H1 (cell line): ENCODE results near the gene OCEL1. TPM values are rescaled to one million over a fixed set of nuclear protein-coding genes. Genes with fewer than 3 reads are reported as not detected.

ENCODE experiments used
- CTCF ChIA-PET: fragments of 300-600 bp; sonication (Branson Sonifier 250); formaldehyde crosslinking; loops from one replicate; lab custom pipeline; 2021; ENCODE audit not compliant: partially characterized antibody; lab: Charles Lee
- POLR2A ChIA-PET: fragments of 300-600 bp; sonication (Branson Sonifier 250); formaldehyde crosslinking; loops from one replicate; lab custom pipeline; 2021; ENCODE audit warnings: inconsistent platforms; ENCODE audit not compliant: partially characterized antibody; lab: Charles Lee
- DNase-seq, 2 experiments: peaks; one replicate each; pipeline versions ENCODE4 v3.0.0 to v3.0.0-alpha.2; 2010 to 2022; ENCODE audit warnings: low spot score in 2 of 2, low read depth in 1 of 2, mixed read lengths in 1 of 2
- FAIRE-seq: peaks from 2 replicates; lab custom pipeline; 2011; peaks lifted over from hg19 to GRCh38; lab: Jason Lieb, UNC
- H2AFZ ChIP-seq: 2 replicates; pipeline ENCODE4 v1.8.1; 2012; ENCODE audit warnings: low read length, inconsistent platforms
- H2AK5ac ChIP-seq: 2 replicates; pipeline ENCODE4 v1.6.1; 2013; ENCODE audit warnings: low read depth, low read length
- H2BK120ac ChIP-seq: replicated peaks from 2 replicates; pipeline ENCODE3; 2013; ENCODE audit warnings: low read depth, low read length, inconsistent platforms
- H2BK12ac ChIP-seq: 2 replicates; pipeline ENCODE4 v1.6.1; 2013; ENCODE audit warnings: low read depth, low read length
- H2BK15ac ChIP-seq: 2 replicates; pipeline ENCODE4 v1.6.1; 2013; ENCODE audit warnings: low read length
- H2BK20ac ChIP-seq: 2 replicates; pipeline ENCODE4 v1.6.1; 2013; ENCODE audit warnings: low read length
- H2BK5ac ChIP-seq: 2 replicates; pipeline ENCODE4 v1.6.1; 2013; ENCODE audit warnings: low read depth, low read length
- H3K14ac ChIP-seq: 2 replicates; pipeline ENCODE4 v1.6.1; 2013; ENCODE audit warnings: inconsistent platforms; ENCODE audit not compliant: insufficient read length
- H3K18ac ChIP-seq: 2 replicates; pipeline ENCODE4 v1.6.1; 2013; ENCODE audit warnings: low read length; ENCODE audit errors: extremely low read depth
- H3K23ac ChIP-seq: 2 replicates; pipeline ENCODE4 v1.6.1; 2013; ENCODE audit warnings: inconsistent platforms; ENCODE audit not compliant: insufficient read length
- H3K23me2 ChIP-seq: 2 replicates; pipeline ENCODE4 v1.6.1; 2013; ENCODE audit warnings: low read depth, low read length
- H3K27ac ChIP-seq: 2 replicates; pipeline ENCODE4 v1.6.1; 2011; ENCODE audit warnings: low read depth, low read length, inconsistent platforms
- H3K27me3 ChIP-seq, 4 experiments: replicated peaks in 1 of 4; 1 replicate in 1 of 4; 2 replicates in 3 of 4; pipeline versions ENCODE4 v1.6.1 to v1.8.1; 2011 to 2013; ENCODE audit warnings: low read length in 3 of 4, mild to moderate bottlenecking in 3 of 4, inconsistent platforms in 2 of 4, mixed read lengths in 2 of 4, moderate library complexity in 1 of 4; ENCODE audit not compliant: control insufficient read depth in 3 of 4, insufficient read depth in 3 of 4; ENCODE audit errors: extremely low read depth in 1 of 4
- H3K36me3 ChIP-seq, 4 experiments: 2 replicates each; pipeline versions ENCODE4 v1.6.1 to v1.8.1; 2011 to 2013; ENCODE audit warnings: mild to moderate bottlenecking in 4 of 4, low read length in 3 of 4, moderate library complexity in 2 of 4, control low read depth in 1 of 4, inconsistent platforms in 1 of 4; ENCODE audit not compliant: insufficient read depth in 4 of 4, control insufficient read depth in 2 of 4
- H3K4ac ChIP-seq: replicated peaks from 2 replicates; pipeline ENCODE3; 2013; ENCODE audit warnings: low read length, low read depth, mixed read lengths, inconsistent platforms; ENCODE audit not compliant: insufficient read length
- H3K4me1 ChIP-seq, 4 experiments: replicated peaks in 1 of 4; 1 replicate in 1 of 4; 2 replicates in 3 of 4; pipeline versions ENCODE4 v1.6.1 to v1.8.1; 2011 to 2013; ENCODE audit warnings: low read length in 3 of 4, inconsistent platforms in 2 of 4, mixed read lengths in 1 of 4; ENCODE audit not compliant: insufficient read depth in 4 of 4, control insufficient read depth in 3 of 4
- H3K4me2 ChIP-seq, 2 experiments: 2 replicates each; pipeline versions ENCODE4 v1.6.1 to v1.8.1; 2011 to 2013; ENCODE audit warnings: low read depth in 2 of 2, low read length in 2 of 2, control low read depth in 1 of 2, inconsistent platforms in 1 of 2, mild to moderate bottlenecking in 1 of 2; ENCODE audit not compliant: insufficient read depth in 1 of 2
- H3K4me3 ChIP-seq, 4 experiments: fragments of 200-600, 300-600 bp in 1 of 4; sonication (generic), shearing (Covaris generic), sonication (Bioruptor Twin) in 1 of 4; 2 replicates each; pipeline versions ENCODE4 v1.5.1 to v1.8.1; 2011 to 2016; ENCODE audit warnings: low read length in 4 of 4, low read depth in 3 of 4, control low read depth in 2 of 4, inconsistent platforms in 2 of 4, mild to moderate bottlenecking in 2 of 4, mixed read lengths in 1 of 4, moderate library complexity in 1 of 4; ENCODE audit not compliant: insufficient read depth in 2 of 4; ENCODE audit errors: extremely low read depth in 1 of 4
- H3K56ac ChIP-seq: replicated peaks from 2 replicates; pipeline ENCODE3; 2013; ENCODE audit warnings: low read depth, mild to moderate bottlenecking, mixed read lengths, low read length, inconsistent platforms; ENCODE audit not compliant: insufficient read length
- H3K79me1 ChIP-seq: 2 replicates; pipeline ENCODE4 v1.6.1; 2013; ENCODE audit warnings: low read depth, low read length, control low read depth
- H3K79me2 ChIP-seq, 2 experiments: 2 replicates each; pipeline versions ENCODE4 v1.6.1 to v1.8.1; 2012 to 2013; ENCODE audit warnings: low read length in 2 of 2, mild to moderate bottlenecking in 2 of 2, inconsistent platforms in 1 of 2; ENCODE audit not compliant: insufficient read depth in 2 of 2, control insufficient read depth in 1 of 2
- H3K9ac ChIP-seq, 4 experiments: replicated peaks in 1 of 4; 1 replicate in 1 of 4; 2 replicates in 3 of 4; pipeline versions ENCODE4 v1.6.1 to v1.8.1; 2011 to 2013; ENCODE audit warnings: low read depth in 3 of 4, low read length in 3 of 4, control low read depth in 2 of 4, mild to moderate bottlenecking in 2 of 4, moderate library complexity in 2 of 4, inconsistent platforms in 1 of 4; ENCODE audit errors: extremely low read depth in 1 of 4
- H3K9me3 ChIP-seq, 2 experiments: 2 replicates each; pipeline versions ENCODE4 v1.6.1 to v1.8.1; 2012 to 2013; ENCODE audit warnings: mild to moderate bottlenecking in 2 of 2, moderate library complexity in 2 of 2, control low read depth in 1 of 2, inconsistent platforms in 1 of 2, low read depth in 1 of 2, low read length in 1 of 2, mixed read lengths in 1 of 2; ENCODE audit not compliant: insufficient read depth in 2 of 2
- H4K20me1 ChIP-seq, 2 experiments: replicated peaks in 1 of 2; 2 replicates each; pipeline versions ENCODE3 to v1.8.1; 2011 to 2013; ENCODE audit warnings: inconsistent platforms in 2 of 2, low read length in 2 of 2, mild to moderate bottlenecking in 1 of 2; ENCODE audit not compliant: insufficient read depth in 2 of 2, control insufficient read depth in 1 of 2
- H4K5ac ChIP-seq: 2 replicates; pipeline ENCODE4 v1.6.1; 2013; ENCODE audit warnings: low read length, low read depth, mixed read lengths, inconsistent platforms; ENCODE audit not compliant: insufficient read length
- H4K8ac ChIP-seq: 2 replicates; pipeline ENCODE4 v1.8.0; 2013; ENCODE audit warnings: mild to moderate bottlenecking, moderate library complexity, low read length, inconsistent platforms; ENCODE audit not compliant: insufficient read depth; ENCODE audit errors: extremely low read depth
- H4K91ac ChIP-seq: replicated peaks from 2 replicates; pipeline ENCODE3; 2013; ENCODE audit warnings: low read length, mixed read lengths, inconsistent platforms; ENCODE audit not compliant: insufficient read length
- CREB1 ChIP-seq: IDR thresholded peaks from 2 replicates; pipeline ENCODE4 v1.6.1; 2012; ENCODE audit warnings: inconsistent platforms
- EP300 ChIP-seq, 2 experiments: IDR thresholded peaks; 1 replicate in 1 of 2; 2 replicates in 1 of 2; pipeline ENCODE4 v1.6.1; 2011 to 2012; ENCODE audit warnings: low read depth in 2 of 2, low read length in 2 of 2, mild to moderate bottlenecking in 2 of 2, borderline replicate concordance in 1 of 2, inconsistent platforms in 1 of 2, moderate library complexity in 1 of 2
- HDAC2 ChIP-seq, 2 experiments: fragments of 300-600 bp in 1 of 2; sonication (generic) in 1 of 2; IDR thresholded peaks; 2 replicates each; pipeline ENCODE4 v1.6.1; 2011 to 2012; ENCODE audit warnings: low read depth in 2 of 2, low read length in 2 of 2, mild to moderate bottlenecking in 2 of 2, moderate library complexity in 2 of 2, borderline replicate concordance in 1 of 2, inconsistent platforms in 1 of 2
- MAFK ChIP-seq: IDR thresholded peaks from 2 replicates; pipeline ENCODE4 v1.6.1; 2012; ENCODE audit warnings: low read depth, mild to moderate bottlenecking, improper control_type of control experiment, low read length
- SUZ12 ChIP-seq: fragments of 200-600 bp; sonication (generic); IDR thresholded peaks from 2 replicates; pipeline ENCODE4 v1.6.1; 2012; ENCODE audit warnings: mild to moderate bottlenecking, inconsistent platforms, low read length, moderate library complexity, mixed read lengths
- TAF7 ChIP-seq: optimal IDR thresholded peaks from 2 replicates; pipeline ENCODE3; 2011; ENCODE audit warnings: low read depth, mild to moderate bottlenecking, inconsistent platforms, low read length, moderate library complexity, borderline replicate concordance
- WGBS, 2 experiments: shearing (Covaris generic) in 1 of 2; methylation state at CpG; one replicate each; pipeline versions ENCODE4 v1.1.6 to v1.1.7; 2013 to 2015; ENCODE audit warnings: low lambda C conversion rate in 2 of 2, mixed read lengths in 2 of 2, inconsistent platforms in 1 of 2, low coverage in 1 of 2, missing lambda C conversion rate in 1 of 2; ENCODE audit not compliant: insufficient replicate concordance in 2 of 2, insufficient coverage in 1 of 2, insufficient read length in 1 of 2; ENCODE audit errors: extremely low coverage in 1 of 2, missing lambda C conversion rate in 1 of 2; 5-methylcytosine and 5-hydroxymethylcytosine counted together
- polyA plus RNA-seq, 7 experiments: library from polyadenylated mRNA; depleted of rRNA in 3 of 7; stranded (reverse) in 5 of 7; unstranded in 2 of 7; fragments of >200 nt in 5 of 7; fragments of 200-250 nt in 2 of 7; gene quantifications; 1 replicate in 5 of 7; 2 replicates in 1 of 7; 4 replicates in 1 of 7; pipeline versions ENCODE4 v1.2.1 to v1.2.3, GENCODE V29; 2011 to 2013; ENCODE audit warnings: missing spikeins in 2 of 7, mixed read lengths in 2 of 7
- total RNA-seq: library from RNA; stranded (reverse); fragmentation: NEBNext Ultra II Directional; extraction: Animal tissue kit (Norgen Biotek cat#: 25700); gene quantifications from 2 replicates; pipeline ENCODE4 v1.2.1, GENCODE V29; 2021

Gene OCEL1
- total and polyA plus RNA-seq, 2 of the 8 experiments (the other 6 are each of a cell fraction or from before 2014, with no cell fraction given) = 13.3 to 32.6 TPM

- Histone ChIP-seq H4K91ac (no peak overlapping the region), H4K20me1 (no peaks in the 10 kb centered on the region), H3K56ac (no peak overlapping the region), H3K9ac (no peak overlapping the region), H3K23me2 (no peaks in the 10 kb centered on the region), H3K4me2 (no peak overlapping the region), H3K27me3 (no peaks in the 10 kb centered on the region), H3K79me1 (no peaks in the 10 kb centered on the region; the same call in 1 of the 2 replicates), H3K4me3 (peak overlapping the region in 1 of 4 experiments; percentile 31; a peak in 1 of 8 replicates), H3K4ac (no peak overlapping the region), H3K4me1 (peaks cover 0 to 8% (median 2%) of the 10 kb centered on the region in 4 experiments; a peak in 5 of 7 replicates), H2AFZ (0 out of 2 replicates have a peak overlapping the region, but pooled peaks have one; percentile 55), H2BK5ac (peak overlapping the region; percentile 18; the same call in 1 of the 2 replicates), H3K27ac (no peak overlapping the region), H2BK20ac (no peak overlapping the region), H3K79me2 (peaks cover 3 to 12% of the 10 kb centered on the region in 2 experiments; a peak in 3 of 4 replicates), H2BK15ac (no peak overlapping the region), H4K8ac (no peak overlapping the region), H4K5ac (no peak overlapping the region), H3K18ac (no peak overlapping the region), H2AK5ac (no peak overlapping the region), H2BK120ac (no peak overlapping the region), H3K36me3 (peaks cover 5 to 12% (median 7%) of the 10 kb centered on the region in 4 experiments; a peak in 5 of 8 replicates), H3K23ac (no peak overlapping the region), H3K14ac (no peak overlapping the region), H2BK12ac (no peak overlapping the region), H3K9me3 (no peaks in the 10 kb centered on the region)
- TF ChIP-seq TAF7 (peak; percentile 20), MAFK (no peak), EP300 (IDR thresholded peaks at IDR 0.05; ENCODE audit: borderline replicate concordance in 1 of 2, low read depth in 2 of 2, low read length in 2 of 2) (no peak), HDAC2 (IDR thresholded peaks at IDR 0.05; ENCODE audit: borderline replicate concordance in 1 of 2, low read depth in 2 of 2, low read length in 2 of 2) (no peak), CREB1 (no peak), SUZ12 (no peak)
- 80% methylated on average over 12 of the region's 12 CpGs; no CpG with 5 or more reads in 1 of the 2 experiments for WGBS, 2 experiments
- CTCF ChIA-PET = interaction anchor here (0.6 to 2.7 kb wide), 7 partner anchors 17 to 200 kb away, joined by 3 to 8 read pairs (median 6); partner anchors contain the start of gene NR2F6
- FAIRE-seq (no peak), DNase-seq (no peak)
- POLR2A ChIA-PET = interaction anchor here (0.6 to 12.8 kb wide), 16 partner anchors 13 to 441 kb away, joined by 3 to 113 read pairs (median 5); partner anchors contain the start of genes ANKLE1, DDA1 and USE1
Measured at GRCh38 chr19:17266589-17266974, 40.6 kb downstream of the OCEL1 start.
